ENCODE measurements around the gene TXNDC11. TPM values are rescaled to one million over a fixed set of nuclear protein-coding genes. Genes with fewer than 3 reads are reported as not detected.

Gene TXNDC11
- total RNA-seq, 1 experiment from 2014 or later: 51.3 TPM

- Mint-ChIP-seq H3K9me3 (ENCODE audit: low read depth, unreplicated experiment) (no peaks in the 10 kb centered on the region), H3K36me3 (ENCODE audit: insufficient read depth, unreplicated experiment) (peaks cover 24% of the 10 kb centered on the region), H3K4me1 (ENCODE audit: low read depth, unreplicated experiment) (peaks cover 60% of the 10 kb centered on the region), H3K4me3 (ENCODE audit: low read depth, unreplicated experiment) (no peak overlapping the region), H3K27me3 (ENCODE audit: unreplicated experiment) (no peaks in the 10 kb centered on the region), H3K27ac (ENCODE audit: unreplicated experiment) (peak overlapping the region; percentile 99)
- no peak for DNase-seq
- CTCF ChIA-PET: interaction anchor here (0.6 to 2.5 kb wide), 3 partner anchors 10 to 232 kb away, joined by 3 to 11 read pairs (median 5); no protein-coding TSS in a partner anchor
- intact Hi-C loops (cut with micrococcal nuclease; ENCODE audit: unreplicated experiment): no loop called here
- TF ChIP-seq, protein P1, sequence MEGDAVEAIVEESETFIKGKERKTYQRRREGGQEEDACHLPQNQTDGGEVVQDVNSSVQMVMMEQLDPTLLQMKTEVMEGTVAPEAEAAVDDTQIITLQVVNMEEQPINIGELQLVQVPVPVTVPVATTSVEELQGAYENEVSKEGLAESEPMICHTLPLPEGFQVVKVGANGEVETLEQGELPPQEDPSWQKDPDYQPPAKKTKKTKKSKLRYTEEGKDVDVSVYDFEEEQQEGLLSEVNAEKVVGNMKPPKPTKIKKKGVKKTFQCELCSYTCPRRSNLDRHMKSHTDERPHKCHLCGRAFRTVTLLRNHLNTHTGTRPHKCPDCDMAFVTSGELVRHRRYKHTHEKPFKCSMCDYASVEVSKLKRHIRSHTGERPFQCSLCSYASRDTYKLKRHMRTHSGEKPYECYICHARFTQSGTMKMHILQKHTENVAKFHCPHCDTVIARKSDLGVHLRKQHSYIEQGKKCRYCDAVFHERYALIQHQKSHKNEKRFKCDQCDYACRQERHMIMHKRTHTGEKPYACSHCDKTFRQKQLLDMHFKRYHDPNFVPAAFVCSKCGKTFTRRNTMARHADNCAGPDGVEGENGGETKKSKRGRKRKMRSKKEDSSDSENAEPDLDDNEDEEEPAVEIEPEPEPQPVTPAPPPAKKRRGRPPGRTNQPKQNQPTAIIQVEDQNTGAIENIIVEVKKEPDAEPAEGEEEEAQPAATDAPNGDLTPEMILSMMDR (IDR thresholded peaks at IDR 0.05; ENCODE audit: unreplicated experiment): no peak
- no TSS peak for BruUV-seq (replicated peaks)
These were observed 103.6 kb downstream of the TXNDC11 start for GRCh38 chr16:11639008-11639562.

- Mint-ChIP-seq H3K36me3 (ENCODE audit: insufficient read depth, unreplicated experiment) (peaks cover 24% of the 10 kb centered on the region), H3K27me3 (ENCODE audit: unreplicated experiment) (no peaks in the 10 kb centered on the region), H3K9me3 (ENCODE audit: low read depth, unreplicated experiment) (no peaks in the 10 kb centered on the region), H3K4me3 (ENCODE audit: low read depth, unreplicated experiment) (no peak overlapping the region), H3K4me1 (ENCODE audit: low read depth, unreplicated experiment) (peaks cover 69% of the 10 kb centered on the region), H3K27ac (ENCODE audit: unreplicated experiment) (no peak overlapping the region)
- CTCF ChIA-PET: no interaction called here
- DNase-seq: no peak
- intact Hi-C loops (cut with micrococcal nuclease; ENCODE audit: unreplicated experiment): no loop called here
- TF ChIP-seq, protein P1 (IDR thresholded peaks at IDR 0.05; ENCODE audit: unreplicated experiment): no peak
- BruUV-seq (replicated peaks): no TSS peak
These were observed 104.5 kb downstream of the TXNDC11 start for GRCh38 chr16:11638140-11638539.

DNA sequence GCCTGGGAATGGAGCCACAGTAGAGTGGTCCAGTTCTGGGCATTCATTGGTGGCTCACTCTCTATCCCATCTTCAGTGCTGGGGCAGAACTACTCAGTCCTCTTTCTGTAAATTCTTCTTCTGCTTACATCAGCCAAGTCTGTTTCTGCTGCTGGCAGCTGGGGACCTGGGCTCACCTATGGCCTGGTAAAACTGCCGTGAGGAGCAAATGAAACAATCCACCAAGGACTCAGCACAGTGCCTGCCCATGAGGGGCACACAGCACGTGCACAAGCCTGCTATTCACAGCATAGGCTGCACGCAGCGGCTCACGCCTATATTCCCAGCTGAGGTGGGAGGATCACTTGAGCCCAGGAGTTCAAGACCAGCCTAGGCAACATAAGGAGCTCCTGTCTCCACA is 105.3 kb downstream of the TXNDC11 start:
- CTCF ChIA-PET: interaction anchor here (1.3 kb wide), 1 partner anchor 40 kb away, joined by 4 read pairs; no protein-coding TSS in a partner anchor
- peak overlapping the region; percentile 48 for H3K27ac Mint-ChIP-seq (ENCODE audit: unreplicated experiment)
- intact Hi-C loops (cut with micrococcal nuclease; ENCODE audit: unreplicated experiment): no loop called here

GRCh38 chr16:11636172-11636721 is 106.4 kb downstream of the TXNDC11 start:
- Mint-ChIP-seq H3K9me3 (ENCODE audit: low read depth, unreplicated experiment) (no peaks in the 10 kb centered on the region), H3K4me1 (ENCODE audit: low read depth, unreplicated experiment) (peaks cover 70% of the 10 kb centered on the region), H3K36me3 (ENCODE audit: insufficient read depth, unreplicated experiment) (peaks cover 21% of the 10 kb centered on the region), H3K27ac (ENCODE audit: unreplicated experiment) (no peak overlapping the region), H3K27me3 (ENCODE audit: unreplicated experiment) (no peaks in the 10 kb centered on the region), H3K4me3 (ENCODE audit: low read depth, unreplicated experiment) (no peak overlapping the region)
- intact Hi-C loops (cut with micrococcal nuclease; ENCODE audit: unreplicated experiment): no loop called here
- DNase-seq: peak; percentile 19
- TF ChIP-seq, protein P1 (IDR thresholded peaks at IDR 0.05; ENCODE audit: unreplicated experiment): no peak
- CTCF ChIA-PET: interaction anchor here (0.5 to 1.3 kb wide), 5 partner anchors 10 to 49 kb away, joined by 3 to 5 read pairs (median 3); partner anchors contain the start of gene LITAF
- no TSS peak for BruUV-seq (replicated peaks)

More for the DNA sequence above, 105.3 kb downstream of the TXNDC11 start:
- Mint-ChIP-seq H3K4me3 (ENCODE audit: low read depth, unreplicated experiment) (no peak overlapping the region), H3K9me3 (ENCODE audit: low read depth, unreplicated experiment) (no peaks in the 10 kb centered on the region), H3K36me3 (ENCODE audit: insufficient read depth, unreplicated experiment) (peaks cover 24% of the 10 kb centered on the region), H3K4me1 (ENCODE audit: low read depth, unreplicated experiment) (peaks cover 69% of the 10 kb centered on the region), H3K27me3 (ENCODE audit: unreplicated experiment) (no peaks in the 10 kb centered on the region)
- TF ChIP-seq, protein P1 (IDR thresholded peaks at IDR 0.05; ENCODE audit: unreplicated experiment): no peak
- DNase-seq: no peak
- no TSS peak for BruUV-seq (replicated peaks)
